ENCODE data around the gene TADA3. TPM values are rescaled to one million over a fixed set of nuclear protein-coding genes. Genes with fewer than 3 reads are reported as not detected.

The TADA3 gene
- total and polyA plus RNA-seq, 8 donors, result 50.0 to 91.7 (median 74.8) TPM

DNA sequence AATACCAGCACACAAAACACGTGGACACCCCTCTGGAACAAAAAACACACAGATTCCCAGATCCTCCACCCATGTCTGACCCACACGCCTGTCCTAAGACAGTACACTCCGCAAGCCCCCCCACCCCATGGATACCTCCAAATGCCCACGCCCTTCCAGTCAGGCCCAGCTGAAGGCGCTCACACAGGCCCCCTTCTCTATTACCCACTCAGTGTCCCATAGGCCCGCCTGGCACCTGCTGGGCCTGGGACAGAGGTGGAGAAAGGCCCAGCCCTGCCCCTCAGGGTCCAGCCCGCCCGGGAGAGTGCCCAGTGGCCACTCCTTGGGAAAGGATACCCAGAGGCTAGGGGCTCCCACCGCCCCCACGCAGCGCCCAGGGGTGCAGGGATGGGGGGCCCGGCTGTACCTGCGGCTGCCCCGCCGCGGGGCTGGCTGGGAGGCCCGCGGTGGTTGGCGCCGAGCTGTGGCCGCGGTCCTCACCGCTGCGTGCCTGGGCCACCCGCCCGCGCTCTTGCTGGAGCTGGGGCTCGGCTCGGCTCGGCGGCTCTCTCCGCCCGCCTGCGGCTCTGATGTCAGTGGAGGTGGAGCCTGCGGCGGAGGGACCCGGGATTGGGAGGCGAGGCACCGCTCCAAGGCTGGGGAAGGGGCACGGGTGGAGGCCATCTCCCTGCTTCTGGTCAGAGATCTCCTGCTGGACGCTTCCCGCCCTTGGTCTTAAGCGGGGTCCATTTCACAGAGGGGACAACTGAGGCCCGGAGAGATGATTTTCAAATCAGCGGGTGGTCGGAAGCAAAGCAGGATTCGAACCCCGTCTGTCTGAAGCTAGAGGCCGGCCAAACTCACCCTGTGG lies 22.6 kb downstream of the TADA3 start, which contains the start of gene CAMK1:
CAMK1 (minus strand) TSS at position 522 of the 850 bp plus-strand sequence. CDS start 2,198 bp downstream, outside the sequence.
- Histone ChIP-seq H3K36me3 (peaks cover 0 to 11% of the 10 kb centered on the region in 2 donors), H3K4me1 (peaks cover 12 to 46% of the 10 kb centered on the region in 2 donors), H3K27me3 (no peaks in the 10 kb centered on the region), H3K27ac (peak within 1 kb of the TSS; percentile 69), H3K9me3 (no peaks in the 10 kb centered on the region), H3K4me3 (peak within 1 kb of the TSS; percentile 63 to 89)
- ATAC-seq (peak; percentile 98), DNase-seq (peak; percentile 71 to 96 (median 86))
- TF ChIP-seq, protein P1, sequence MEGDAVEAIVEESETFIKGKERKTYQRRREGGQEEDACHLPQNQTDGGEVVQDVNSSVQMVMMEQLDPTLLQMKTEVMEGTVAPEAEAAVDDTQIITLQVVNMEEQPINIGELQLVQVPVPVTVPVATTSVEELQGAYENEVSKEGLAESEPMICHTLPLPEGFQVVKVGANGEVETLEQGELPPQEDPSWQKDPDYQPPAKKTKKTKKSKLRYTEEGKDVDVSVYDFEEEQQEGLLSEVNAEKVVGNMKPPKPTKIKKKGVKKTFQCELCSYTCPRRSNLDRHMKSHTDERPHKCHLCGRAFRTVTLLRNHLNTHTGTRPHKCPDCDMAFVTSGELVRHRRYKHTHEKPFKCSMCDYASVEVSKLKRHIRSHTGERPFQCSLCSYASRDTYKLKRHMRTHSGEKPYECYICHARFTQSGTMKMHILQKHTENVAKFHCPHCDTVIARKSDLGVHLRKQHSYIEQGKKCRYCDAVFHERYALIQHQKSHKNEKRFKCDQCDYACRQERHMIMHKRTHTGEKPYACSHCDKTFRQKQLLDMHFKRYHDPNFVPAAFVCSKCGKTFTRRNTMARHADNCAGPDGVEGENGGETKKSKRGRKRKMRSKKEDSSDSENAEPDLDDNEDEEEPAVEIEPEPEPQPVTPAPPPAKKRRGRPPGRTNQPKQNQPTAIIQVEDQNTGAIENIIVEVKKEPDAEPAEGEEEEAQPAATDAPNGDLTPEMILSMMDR (IDR thresholded peaks at IDR 0.05), result no peak
- intact Hi-C loops (cut with DNase I), result no loop called here

DNA sequence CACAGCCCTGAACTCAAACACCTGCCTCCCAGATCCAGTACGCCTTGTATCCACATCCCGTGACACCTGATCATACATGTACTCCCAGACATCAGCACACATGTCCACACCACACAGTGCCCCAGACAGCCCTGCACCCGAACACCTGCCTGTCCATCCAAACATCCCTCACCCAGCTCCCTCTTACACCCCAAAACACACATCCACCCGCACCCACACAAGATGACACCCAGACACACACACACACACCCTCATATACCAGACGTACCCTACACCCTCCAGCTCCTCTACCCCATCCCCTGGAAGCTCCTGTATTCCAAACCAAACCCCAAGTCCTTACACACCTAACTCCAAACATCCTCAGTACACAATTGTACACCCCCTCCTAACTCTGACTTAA lies 23.3 kb downstream of the TADA3 start:
- H3K4me3 ChIP-seq, result peak overlapping the region; percentile 63 to 89
- peaks cover 0 to 11% of the 10 kb centered on the region in 2 donors for H3K36me3 ChIP-seq
- DNase-seq (no peak), ATAC-seq (no peak)
- H3K27ac ChIP-seq, result peak overlapping the region; percentile 69
- H3K4me1 ChIP-seq, result peaks cover 12 to 46% of the 10 kb centered on the region in 2 donors
- TF ChIP-seq, protein P1 (IDR thresholded peaks at IDR 0.05), result no peak
- no peaks in the 10 kb centered on the region for H3K9me3 ChIP-seq
- H3K27me3 ChIP-seq, result no peaks in the 10 kb centered on the region
- intact Hi-C loops (cut with DNase I), result no loop called here

DNA sequence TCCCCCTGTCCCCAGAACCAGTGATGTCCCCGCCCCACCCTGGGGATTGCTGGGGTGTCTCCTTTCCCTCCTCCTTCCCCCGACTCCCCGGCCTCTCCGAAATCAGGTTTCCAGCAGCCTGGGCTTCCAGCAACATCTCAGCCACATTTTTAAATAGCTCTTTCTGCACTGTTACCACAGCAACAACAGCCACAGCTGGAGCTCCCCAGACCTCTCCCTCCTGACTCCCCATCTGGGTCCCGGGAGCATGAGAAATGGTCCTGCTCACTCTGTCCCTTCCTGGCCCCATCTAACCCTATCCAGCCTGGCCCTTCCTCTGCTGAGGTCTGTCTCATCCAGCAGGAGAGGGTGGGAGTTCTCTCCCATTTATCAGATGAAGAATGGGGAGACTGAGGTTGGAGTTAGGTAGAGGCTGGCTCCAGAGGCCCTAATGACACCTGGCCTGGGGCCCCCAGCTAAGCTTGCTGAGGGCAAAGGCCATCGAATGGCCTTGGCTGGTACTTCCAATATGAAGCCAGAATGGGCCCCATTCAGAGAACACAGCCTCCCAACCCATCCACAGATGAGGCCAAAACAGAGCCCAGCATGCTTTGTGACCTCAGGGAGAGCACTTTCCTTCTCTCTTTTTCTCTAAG lies 24.0 kb downstream of the TADA3 start:
- Histone ChIP-seq H3K4me1 (peaks cover 12 to 46% of the 10 kb centered on the region in 2 donors), H3K36me3 (peaks cover 0 to 12% of the 10 kb centered on the region in 2 donors), H3K27ac (peak overlapping the region in 1 of 2 donors; percentile 62), H3K27me3 (no peaks in the 10 kb centered on the region), H3K9me3 (no peaks in the 10 kb centered on the region), H3K4me3 (peak overlapping the region in 1 of 2 donors; percentile 63)
- intact Hi-C loops (cut with DNase I), result no loop called here
- ATAC-seq (no peak), DNase-seq (no peak)
- TF ChIP-seq, protein P1 (IDR thresholded peaks at IDR 0.05), result no peak

- ATAC-seq (no peak), DNase-seq (no peak)
- no peaks in the 10 kb centered on the region for H3K9me3 ChIP-seq
- peak overlapping the region; percentile 30 to 62 for H3K27ac ChIP-seq
- H3K36me3 ChIP-seq, result peaks cover 0 to 21% of the 10 kb centered on the region in 2 donors
- TF ChIP-seq, protein P1 (IDR thresholded peaks at IDR 0.05), result no peak
- H3K4me3 ChIP-seq, result no peak overlapping the region
- peaks cover 12 to 46% of the 10 kb centered on the region in 2 donors for H3K4me1 ChIP-seq
- no peaks in the 10 kb centered on the region for H3K27me3 ChIP-seq
- intact Hi-C loops (cut with DNase I), result no loop called here
Measured at GRCh38 chr3:9767418-9767817, 24.9 kb downstream of the TADA3 start.

GRCh38 chr3:9765865-9766264 lies 26.4 kb downstream of the TADA3 start:
- peaks cover 12 to 44% of the 10 kb centered on the region in 2 donors for H3K4me1 ChIP-seq
- peaks cover 0 to 36% of the 10 kb centered on the region in 2 donors for H3K36me3 ChIP-seq
- DNase-seq (no peak), ATAC-seq (no peak)
- no peaks in the 10 kb centered on the region for H3K27me3 ChIP-seq
- H3K27ac ChIP-seq, result no peak overlapping the region
- H3K4me3 ChIP-seq, result no peak overlapping the region
- intact Hi-C loops (cut with DNase I), result no loop called here
- TF ChIP-seq, protein P1 (IDR thresholded peaks at IDR 0.05), result no peak
- no peaks in the 10 kb centered on the region for H3K9me3 ChIP-seq

Measured in left lung (tissue), 10 donors.